K562 (cell line): ENCODE results near the gene CRACR2B. TPM values are rescaled to one million over a fixed set of nuclear protein-coding genes. Genes with fewer than 3 reads are reported as not detected.

Experiments
- ATAC-seq: fragments of 200-7000 bp; cut with Tn5 transposase; 3 replicates; pipeline ENCODE4 v1.9.1; 2020; ENCODE audit warnings: moderate library complexity
- BruUV-seq: library from RNA; stranded (reverse); fragments of 400-500 nt; replicated peaks from 2 replicates; lab custom pipeline; 2021; lab: Mats Ljungman, UMichigan
- CTCF ChIA-PET: fragments of 300-600 bp; formaldehyde crosslinking; extraction: SDS; loops from one replicate; lab custom pipeline; 2021; ENCODE audit warnings: low intra/inter-chr PET ratio; lab: Yijun Ruan, JAX
- POLR2A ChIA-PET: fragments of 300-600, 350-650 bp; sonication (Branson Sonifier 250); formaldehyde crosslinking; extraction: SDS; loops from one replicate; lab custom pipeline; 2021; ENCODE audit warnings: antibody characterized with exemption, inconsistent platforms; lab: Yijun Ruan, JAX
- DNase-seq, 4 experiments: peaks; one replicate each; pipeline versions ENCODE4 v3.0.0 to v3.0.0-alpha.2; 2011 to 2018; ENCODE audit warnings: low spot score in 3 of 4, mixed read lengths in 3 of 4; ENCODE audit errors: extremely low read depth in 1 of 4
- FAIRE-seq: peaks from 2 replicates; lab custom pipeline; 2011; peaks lifted over from hg19 to GRCh38; lab: Jason Lieb, UNC
- H2AFZ ChIP-seq: 2 replicates; pipeline ENCODE4 v1.6.0; 2011; ENCODE audit warnings: low read depth, low read length, control low read depth, inconsistent platforms
- H3K27ac ChIP-seq: fragments of 200-600 bp; 3 replicates; pipeline ENCODE4 v1.8.0; 2011; ENCODE audit warnings: low read depth, mild to moderate bottlenecking, control low read depth, inconsistent platforms, low read length, moderate library complexity, mixed read lengths; ENCODE audit errors: extremely low read depth
- H3K27me3 ChIP-seq, 2 experiments: fragments of 300-600 bp in 1 of 2; 2 replicates in 1 of 2; 3 replicates in 1 of 2; pipeline versions ENCODE4 v1.6.0 to v1.8.0; 2011; ENCODE audit warnings: inconsistent platforms in 2 of 2, low read length in 2 of 2, mild to moderate bottlenecking in 1 of 2, mixed read lengths in 1 of 2, moderate library complexity in 1 of 2; ENCODE audit not compliant: control insufficient read depth in 2 of 2, insufficient read depth in 2 of 2
- H3K36me3 ChIP-seq: fragments of 300-600 bp; 3 replicates; pipeline ENCODE4 v1.8.0; 2011; ENCODE audit warnings: mild to moderate bottlenecking, low read length, inconsistent platforms; ENCODE audit not compliant: control insufficient read depth, insufficient read depth
- H3K4me1 ChIP-seq, 2 experiments: fragments of 200-600 bp in 1 of 2; replicated peaks in 1 of 2; 2 replicates in 1 of 2; 3 replicates in 1 of 2; pipeline versions ENCODE4 v1.5.1 to v1.8.0; 2011; ENCODE audit warnings: inconsistent platforms in 2 of 2, low read length in 2 of 2, mild to moderate bottlenecking in 1 of 2, mixed read lengths in 1 of 2, moderate library complexity in 1 of 2; ENCODE audit not compliant: control insufficient read depth in 2 of 2, insufficient read depth in 2 of 2
- H3K4me2 ChIP-seq: 2 replicates; pipeline ENCODE4 v1.6.1; 2011; ENCODE audit warnings: low read length, control low read depth, inconsistent platforms, mixed read lengths; ENCODE audit not compliant: insufficient read depth
- H3K4me3 ChIP-seq: fragments of 200-600 bp; sonication (generic), shearing (Covaris generic); 2 replicates; pipeline ENCODE4 v1.5.1; 2016; ENCODE audit warnings: control low read depth, inconsistent platforms
- H3K79me2 ChIP-seq: fragments of 200-600 bp; 3 replicates; pipeline ENCODE4 v1.8.0; 2011; ENCODE audit warnings: low read length, inconsistent platforms; ENCODE audit not compliant: control insufficient read depth, insufficient read depth
- H3K9ac ChIP-seq, 2 experiments: 2 replicates each; pipeline versions ENCODE4 v1.6.0 to v1.6.1; 2011; ENCODE audit warnings: low read depth in 2 of 2, low read length in 2 of 2, control low read depth in 1 of 2, inconsistent platforms in 1 of 2, mild to moderate bottlenecking in 1 of 2, mixed read lengths in 1 of 2; ENCODE audit not compliant: insufficient read depth in 1 of 2
- H3K9me1 ChIP-seq: one replicate; pipeline ENCODE4 v1.6.0; 2011; ENCODE audit warnings: inconsistent platforms, mild to moderate bottlenecking, low read length, moderate library complexity; ENCODE audit not compliant: control insufficient read depth, insufficient read depth
- H3K9me3 ChIP-seq: replicated peaks from 2 replicates; pipeline ENCODE4 v1.5.1; 2011; ENCODE audit warnings: low read depth, low read length, inconsistent platforms; ENCODE audit not compliant: control insufficient read depth, insufficient read depth
- H4K20me1 ChIP-seq: replicated peaks from 2 replicates; pipeline ENCODE4 v1.6.1; 2011; ENCODE audit warnings: low read length, inconsistent platforms, mixed read lengths; ENCODE audit not compliant: control insufficient read depth, insufficient read depth
- ATF7 ChIP-seq: fragments of 450-650 bp; IDR thresholded peaks from 2 replicates; pipeline ENCODE4 v1.7.1; 2014; ENCODE audit warnings: mild to moderate bottlenecking, moderate library complexity
- CREM ChIP-seq: IDR thresholded peaks from 2 replicates; pipeline ENCODE4 v1.6.1; 2014; ENCODE audit warnings: antibody characterized with exemption, low read depth
- FOXJ3 ChIP-seq: sonication (generic); formaldehyde crosslinking; IDR thresholded peaks from 2 replicates; pipeline ENCODE4 v1.4.0; 2020; ENCODE audit warnings: mild to moderate bottlenecking, missing genetic modification reagents
- GATAD2A ChIP-seq: fragments of 450-650 bp; IDR thresholded peaks from 2 replicates; pipeline ENCODE4 v1.6.1; 2017
- HNRNPL ChIP-seq: fragments of 200-400 bp; formaldehyde crosslinking; IDR thresholded peaks from 2 replicates; pipeline ENCODE4 v1.6.1; 2017; ENCODE audit warnings: low read depth, mild to moderate bottlenecking, low read length
- KLF13 ChIP-seq: fragments of 450-650 bp; IDR thresholded peaks from 2 replicates; pipeline ENCODE4 v1.6.1; 2016; ENCODE audit warnings: missing genetic modification characterization, low read depth, mild to moderate bottlenecking, missing compliant biosample characterization, moderate library complexity, borderline replicate concordance
- MTA3 ChIP-seq: fragments of 450-650 bp; formaldehyde crosslinking; IDR thresholded peaks from 2 replicates; pipeline ENCODE4 v1.6.1; 2017; ENCODE audit warnings: mild to moderate bottlenecking, borderline replicate concordance
- NFIC ChIP-seq: fragments of 450-650 bp; IDR thresholded peaks from 2 replicates; pipeline ENCODE4 v1.6.1; 2017; ENCODE audit warnings: mild to moderate bottlenecking, inconsistent platforms
- NRF1 ChIP-seq, 2 experiments: fragments of 450-650 bp; IDR thresholded peaks in 1 of 2; conservative IDR thresholded peaks in 1 of 2; 2 replicates each; pipeline ENCODE4 v1.6.1; 2014; ENCODE audit warnings: mild to moderate bottlenecking in 2 of 2
- SMARCC2 ChIP-seq: fragments of 450-650 bp; IDR thresholded peaks from 2 replicates; pipeline ENCODE4 v1.6.1; 2017; ENCODE audit warnings: antibody characterized with exemption, moderate library complexity, mild to moderate bottlenecking, low read depth
- STAT5A ChIP-seq: IDR thresholded peaks from 2 replicates; pipeline ENCODE4 v1.6.1; 2012; ENCODE audit warnings: low read length, inconsistent platforms, borderline replicate concordance
- TBP ChIP-seq: optimal IDR thresholded peaks from 2 replicates; pipeline ENCODE3; 2011; ENCODE audit warnings: low read depth, low read length, improper control_type of control experiment
- YY1 ChIP-seq, 3 experiments: IDR thresholded peaks; 2 replicates each; pipeline ENCODE4 v1.6.1; 2011; ENCODE audit warnings: low read length in 2 of 3, mild to moderate bottlenecking in 2 of 3, moderate library complexity in 2 of 3, borderline replicate concordance in 1 of 3, control low read depth in 1 of 3, low read depth in 1 of 3; ENCODE audit not compliant: insufficient read depth in 3 of 3, insufficient replicate concordance in 2 of 3, control insufficient read depth in 1 of 3, insufficient read length in 1 of 3; ENCODE audit errors: extremely low read depth in 1 of 3
- ZBTB7A ChIP-seq: IDR thresholded peaks from 2 replicates; pipeline ENCODE4 v1.6.1; 2011; ENCODE audit warnings: low read depth, mild to moderate bottlenecking, low read length, moderate library complexity, borderline replicate concordance; ENCODE audit not compliant: control insufficient read depth
- ZNF280A ChIP-seq: fragments of 450-650 bp; IDR thresholded peaks from 2 replicates; pipeline ENCODE4 v1.6.1; 2018; ENCODE audit warnings: mild to moderate bottlenecking, low read depth; ENCODE audit not compliant: partially characterized antibody
- WGBS: fragments of 100-300 bp; shearing (Covaris generic); methylation state at CpG from one replicate; pipeline ENCODE4 v1.1.6; 2016; ENCODE audit warnings: low coverage, mixed read lengths; ENCODE audit not compliant: insufficient coverage; ENCODE audit errors: missing lambda C conversion rate; 5-methylcytosine and 5-hydroxymethylcytosine counted together
- in situ Hi-C: fragments of 300-500 bp; cut with MboI; formaldehyde crosslinking; loops from 4 replicates; pipeline ENCODE4 v1.15.0; 2018; ENCODE audit warnings: inconsistent platforms, mixed read lengths
- intact Hi-C: fragments of 100-400 bp; cut with micrococcal nuclease; formaldehyde crosslinking; loops from 2 replicates; pipeline ENCODE4 v1.14.2; 2022
- polyA plus RNA-seq, 8 experiments: library from polyadenylated mRNA; depleted of rRNA in 4 of 8; stranded (reverse) in 5 of 8; unstranded in 3 of 8; fragments of >200 nt; fragmentation: Nextera tagmentation in 2 of 8; fragmentation: Illumina TruSeq in 1 of 8; extraction: Ambion mirVana in 2 of 8; extraction: Trizol in 1 of 8; gene quantifications; 2 replicates each; pipeline versions ENCODE4 v1.2.1 to v1.2.3, GENCODE V29; 2011 to 2014; ENCODE audit warnings: inconsistent platforms in 1 of 8, missing spikeins in 1 of 8
- total RNA-seq, 7 experiments: library from RNA; depleted of rRNA in 6 of 7; stranded (reverse); fragments of >200 nt in 6 of 7; fragmentation: Illumina TruSeq in 2 of 7; extraction: Trizol in 2 of 7; gene quantifications; 2 replicates each; pipeline versions ENCODE4 v1.2.1 to v1.2.3, GENCODE V29; 2011 to 2021; ENCODE audit warnings: low replicate concordance in 1 of 7
- TF ChIP-seq, protein P1 (sequence below): fragments of 450-650 bp; IDR thresholded peaks from 2 replicates; pipeline ENCODE4 v1.7.1; 2018; ENCODE audit warnings: mild to moderate bottlenecking, low read depth; ENCODE audit not compliant: partially characterized antibody

The CRACR2B gene
- total and polyA plus RNA-seq, 9 of the 15 experiments (the other 6 are each of a cell fraction or from before 2014, with no cell fraction given): 0.10 to 51.0 (median 6.0) TPM

GRCh38 chr11:833114-833791, 5.5 kb downstream of the CRACR2B start:
- WGBS: under 1% methylated on average over 30 of the region's 55 CpGs
- Histone ChIP-seq H3K9me1 (peaks cover 2% of the 10 kb centered on the region), H3K36me3 (peaks cover 40% of the 10 kb centered on the region; the same call in 2 of the 3 replicates), H3K27ac (peak overlapping the region; percentile 94), H4K20me1 (peaks cover 7% of the 10 kb centered on the region), H3K4me1 (peaks cover 17 to 91% of the 10 kb centered on the region in 2 experiments; a peak in 4 of 5 replicates), H3K9ac (peak overlapping the region; percentile 92 to 95), H3K79me2 (peaks cover 44% of the 10 kb centered on the region), H2AFZ (peak overlapping the region; percentile 53; the same call in 1 of the 2 replicates), H3K27me3 (no peaks in the 10 kb centered on the region), H3K9me3 (no peaks in the 10 kb centered on the region), H3K4me3 (peak overlapping the region; percentile 87), H3K4me2 (peak overlapping the region; percentile 85)
- FAIRE-seq: no peak
- in situ Hi-C loops: no loop called here
- peak; percentile 73 for ATAC-seq
- BruUV-seq: no TSS peak
- CTCF ChIA-PET: no interaction called here
- POLR2A ChIA-PET: interaction anchor here (0.5 to 2.3 kb wide), 8 partner anchors 9 to 360 kb away, joined by 3 to 20 read pairs (median 4); partner anchors contain the start of genes PNPLA2, POLR2L and TSPAN4
- peak; percentile 64 to 76 (median 68) for DNase-seq
- intact Hi-C loops: loop anchor here (2.0 kb wide), 1 partner anchor 28 kb away; the partner anchor contains the start of gene PIDD1
- TF ChIP-seq NFIC (0 out of 2 replicates have a peak, but pooled peaks have one; percentile 9), HNRNPL (0 out of 2 replicates have a peak, but pooled peaks have one; percentile 26), NRF1 (conservative IDR thresholded peaks at IDR 0.05 in 1 of 2, IDR thresholded peaks at IDR 0.05 in 1 of 2) (peak in 1 of 2 experiments; percentile 27; a peak in 1 of 4 replicates), YY1 (IDR thresholded peaks at IDR 0.05; ENCODE audit: borderline replicate concordance in 1 of 3, control insufficient read depth in 1 of 3, extremely low read depth in 1 of 3, insufficient read depth in 3 of 3, insufficient read length in 1 of 3, insufficient replicate concordance in 2 of 3, low read depth in 1 of 3, low read length in 2 of 3) (peak in 2 of 3 experiments; percentile 81 to 90), FOXJ3 (no peak), GATAD2A (peak; percentile 43; the same call in 1 of the 2 replicates), KLF13 (tag) (0 out of 2 replicates have a peak, but pooled peaks have one; percentile 48), TBP (peak; percentile 27), STAT5A (no peak), ZNF280A (no peak), SMARCC2 (no peak), MTA3 (0 out of 2 replicates have a peak, but pooled peaks have one; percentile 15), CREM (peak; percentile 56; the same call in 1 of the 2 replicates), ZBTB7A (peak; percentile 66; the same call in 1 of the 2 replicates), ATF7 (peak; percentile 95)
- TF ChIP-seq, protein P1, sequence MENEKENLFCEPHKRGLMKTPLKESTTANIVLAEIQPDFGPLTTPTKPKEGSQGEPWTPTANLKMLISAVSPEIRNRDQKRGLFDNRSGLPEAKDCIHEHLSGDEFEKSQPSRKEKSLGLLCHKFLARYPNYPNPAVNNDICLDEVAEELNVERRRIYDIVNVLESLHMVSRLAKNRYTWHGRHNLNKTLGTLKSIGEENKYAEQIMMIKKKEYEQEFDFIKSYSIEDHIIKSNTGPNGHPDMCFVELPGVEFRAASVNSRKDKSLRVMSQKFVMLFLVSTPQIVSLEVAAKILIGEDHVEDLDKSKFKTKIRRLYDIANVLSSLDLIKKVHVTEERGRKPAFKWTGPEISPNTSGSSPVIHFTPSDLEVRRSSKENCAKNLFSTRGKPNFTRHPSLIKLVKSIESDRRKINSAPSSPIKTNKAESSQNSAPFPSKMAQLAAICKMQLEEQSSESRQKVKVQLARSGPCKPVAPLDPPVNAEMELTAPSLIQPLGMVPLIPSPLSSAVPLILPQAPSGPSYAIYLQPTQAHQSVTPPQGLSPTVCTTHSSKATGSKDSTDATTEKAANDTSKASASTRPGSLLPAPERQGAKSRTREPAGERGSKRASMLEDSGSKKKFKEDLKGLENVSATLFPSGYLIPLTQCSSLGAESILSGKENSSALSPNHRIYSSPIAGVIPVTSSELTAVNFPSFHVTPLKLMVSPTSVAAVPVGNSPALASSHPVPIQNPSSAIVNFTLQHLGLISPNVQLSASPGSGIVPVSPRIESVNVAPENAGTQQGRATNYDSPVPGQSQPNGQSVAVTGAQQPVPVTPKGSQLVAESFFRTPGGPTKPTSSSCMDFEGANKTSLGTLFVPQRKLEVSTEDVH: peak; percentile 73
